Activated naive CD8-positive, alpha-beta T cell treated with anti-CD3 and anti-CD28 coated beads, Interleukin-2, amount 50 U/mL, for 24 hours (primary cell): Measurements from ENCODE around the gene HILPDA.
A peak's percentile ranks its signal among the peaks of the same experiment; 100 is the strongest.
"Not testable (repeated sequence)": the region's sequence is repeated elsewhere in the genome, so short reads cannot be mapped to it uniquely, and the experiment has no call there.

Experiments
- ATAC-seq: fragments of 150-1000 bp; cut with Tn5 transposase; one replicate; pipeline ENCODE4 v1.10.0; 2021
- DNase-seq: peaks from one replicate; pipeline ENCODE4 v3.0.0; 2021
- H3K27ac Mint-ChIP-seq: one replicate; pipeline ENCODE4 v1.8.0; 2021; ENCODE audit warnings: mild to moderate bottlenecking, mixed read lengths
- H3K27me3 Mint-ChIP-seq: one replicate; pipeline ENCODE4 v1.8.0; 2021; ENCODE audit warnings: mixed read lengths
- H3K36me3 Mint-ChIP-seq: one replicate; pipeline ENCODE4 v1.8.0; 2021; ENCODE audit warnings: low read depth, mixed read lengths
- H3K4me1 Mint-ChIP-seq: one replicate; pipeline ENCODE4 v1.8.0; 2021; ENCODE audit warnings: mixed read lengths
- H3K4me3 Mint-ChIP-seq: one replicate; pipeline ENCODE4 v1.8.0; 2021; ENCODE audit warnings: mild to moderate bottlenecking, moderate library complexity, mixed read lengths
- H3K9me3 Mint-ChIP-seq: one replicate; pipeline ENCODE4 v1.8.0; 2021; ENCODE audit warnings: mixed read lengths

The HILPDA gene

DNA sequence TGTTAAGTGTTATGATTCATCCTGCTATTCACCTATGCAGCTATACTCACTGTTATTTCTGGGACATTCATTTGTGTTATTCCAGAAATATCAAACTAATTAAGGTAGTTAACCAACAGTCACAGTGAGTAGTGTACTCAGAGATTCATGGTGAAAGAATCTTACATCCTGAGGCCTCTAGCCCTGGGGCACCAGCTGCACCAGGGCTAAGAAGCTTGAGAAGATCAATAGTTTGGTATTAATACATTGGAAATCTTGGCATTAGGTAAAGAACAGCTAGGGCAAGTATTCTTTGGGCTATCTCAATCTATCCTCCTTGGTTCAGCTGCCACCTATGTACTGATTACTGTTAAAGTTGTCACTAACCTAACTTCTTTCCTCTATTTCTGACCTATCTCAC lies 11.2 kb downstream of the HILPDA start:
- not testable (repeated sequence) for DNase-seq, ATAC-seq, H3K4me1 Mint-ChIP-seq, H3K9me3 Mint-ChIP-seq, H3K4me3 Mint-ChIP-seq, H3K27me3 Mint-ChIP-seq
- H3K36me3 Mint-ChIP-seq: peaks cover 18% of the 10 kb centered on the region
- peak overlapping the region; percentile 29 for H3K27ac Mint-ChIP-seq

DNA sequence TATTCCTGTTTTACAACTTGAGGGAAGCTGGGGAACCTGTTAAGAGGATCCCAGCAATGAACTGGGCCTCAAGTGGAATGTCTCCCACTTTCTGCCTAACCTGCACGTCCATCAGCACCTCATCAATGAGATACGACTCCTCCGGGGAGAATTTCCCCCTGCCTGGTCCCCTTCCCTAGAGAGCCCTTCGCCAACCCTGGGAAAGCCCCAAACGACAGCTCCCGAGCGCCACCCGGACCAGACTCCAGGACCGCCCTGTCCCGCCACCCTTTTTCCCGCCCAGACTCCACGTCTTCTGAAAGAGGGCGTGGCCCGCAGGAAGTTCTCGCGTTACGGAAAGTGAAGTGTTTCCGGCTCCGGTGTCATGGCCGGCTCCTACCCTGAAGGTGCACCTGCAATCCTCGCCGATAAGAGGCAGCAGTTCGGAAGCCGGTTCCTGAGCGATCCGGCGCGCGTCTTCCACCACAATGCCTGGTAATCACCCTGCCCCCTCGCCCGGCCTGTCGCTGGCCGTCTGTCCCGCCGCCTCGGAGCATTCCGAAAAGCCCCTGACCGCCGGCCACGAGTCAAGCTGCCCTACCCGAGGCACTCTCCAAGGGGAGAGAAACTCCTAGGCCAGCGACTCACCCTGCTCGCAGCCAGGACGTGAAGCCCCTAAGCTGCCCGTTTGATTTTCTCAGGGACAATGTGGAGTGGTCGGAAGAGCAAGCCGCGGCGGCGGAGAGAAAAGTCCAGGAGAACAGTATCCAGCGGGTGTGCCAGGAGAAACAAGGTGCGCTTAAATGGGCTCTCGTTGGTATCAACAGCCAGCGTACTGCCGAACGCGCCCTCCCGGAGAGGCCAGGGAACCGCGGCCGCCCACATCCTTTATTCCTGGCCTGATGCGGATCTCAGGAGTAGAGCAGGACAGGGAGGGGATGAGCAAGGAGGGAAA lies 21.0 kb downstream of the HILPDA start, which contains the start of gene METTL2B:
METTL2B (plus strand) TSS at position 347 of the 934 bp plus-strand sequence; CDS start at position 365, 18 bp downstream.
- peak within 1 kb of the TSS; percentile 98 for H3K4me3 Mint-ChIP-seq
- peak; percentile 95 for ATAC-seq
- H3K27me3 Mint-ChIP-seq, H3K9me3 Mint-ChIP-seq: not testable (repeated sequence)
- H3K36me3 Mint-ChIP-seq: peaks cover 26% of the 10 kb centered on the region
- peaks cover 41% of the 10 kb centered on the region for H3K4me1 Mint-ChIP-seq
- peak within 1 kb of the TSS; percentile 94 for H3K27ac Mint-ChIP-seq
- peak; percentile 91 for DNase-seq

DNA sequence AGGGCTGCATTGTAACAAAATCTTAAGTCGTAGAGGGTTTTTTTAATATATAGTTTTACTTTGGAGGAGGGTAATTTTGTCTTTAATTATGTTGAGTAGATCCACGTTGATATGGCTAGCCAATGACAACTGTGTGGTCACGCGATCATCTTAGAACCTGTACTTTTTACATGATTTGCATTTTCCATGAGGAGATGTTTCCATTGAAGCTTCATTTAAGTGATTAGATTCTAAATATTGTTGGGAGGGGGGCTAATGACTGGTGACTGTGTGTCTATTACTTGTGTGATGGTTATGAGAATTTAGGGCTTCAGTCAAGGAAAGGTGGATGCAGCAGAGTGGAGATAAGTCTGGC lies 21.6 kb downstream of the HILPDA start:
- H3K36me3 Mint-ChIP-seq: peaks cover 30% of the 10 kb centered on the region

DNA sequence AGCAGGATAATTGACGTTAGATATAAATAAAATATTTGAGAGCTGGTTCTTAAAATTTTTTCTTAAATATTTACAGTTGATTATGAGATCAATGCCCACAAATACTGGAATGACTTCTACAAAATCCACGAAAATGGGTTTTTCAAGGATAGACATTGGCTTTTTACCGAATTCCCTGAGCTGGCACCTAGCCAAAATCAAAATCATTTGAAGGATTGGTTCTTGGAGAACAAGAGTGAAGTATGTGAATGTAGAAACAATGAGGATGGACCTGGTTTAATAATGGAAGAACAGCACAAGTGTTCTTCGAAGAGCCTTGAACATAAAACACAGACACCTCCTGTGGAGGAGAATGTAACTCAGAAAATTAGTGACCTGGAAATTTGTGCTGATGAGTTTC lies 23.4 kb downstream of the HILPDA start:
- Mint-ChIP-seq H3K36me3 (peaks cover 34% of the 10 kb centered on the region), H3K4me1 (peaks cover 41% of the 10 kb centered on the region), H3K4me3 (peak overlapping the region; percentile 17)
- ATAC-seq, H3K9me3 Mint-ChIP-seq, H3K27me3 Mint-ChIP-seq, DNase-seq, H3K27ac Mint-ChIP-seq: not testable (repeated sequence)

More for the DNA sequence above, 21.6 kb downstream of the HILPDA start:
- peaks cover 41% of the 10 kb centered on the region for H3K4me1 Mint-ChIP-seq
- not testable (repeated sequence) for DNase-seq, H3K9me3 Mint-ChIP-seq, H3K27me3 Mint-ChIP-seq
- peak overlapping the region; percentile 98 for H3K4me3 Mint-ChIP-seq
- peak overlapping the region; percentile 94 for H3K27ac Mint-ChIP-seq
- ATAC-seq: peak; percentile 23

DNA sequence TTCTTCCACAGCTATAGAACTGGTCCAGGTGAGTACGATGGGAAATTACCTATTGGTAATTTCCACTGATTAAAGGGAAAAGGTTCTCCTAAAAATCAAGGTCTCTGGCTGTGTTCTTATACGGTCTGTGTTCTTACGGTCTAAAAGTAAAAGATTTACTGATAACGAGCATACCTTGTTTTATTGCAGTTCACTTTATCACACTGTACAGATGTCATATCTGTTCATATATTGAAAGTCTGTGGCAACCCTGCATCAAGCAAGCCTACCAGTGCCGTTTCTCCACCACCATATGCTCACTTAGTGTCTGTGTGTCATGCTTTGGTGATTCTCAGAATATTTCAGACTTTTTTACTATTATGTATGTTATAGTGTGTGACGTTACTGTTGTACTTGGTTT lies 32.5 kb downstream of the HILPDA start:
- not testable (repeated sequence) for H3K4me3 Mint-ChIP-seq, H3K27ac Mint-ChIP-seq, DNase-seq, H3K9me3 Mint-ChIP-seq, H3K4me1 Mint-ChIP-seq, H3K27me3 Mint-ChIP-seq, ATAC-seq
- H3K36me3 Mint-ChIP-seq: peaks cover 33% of the 10 kb centered on the region

DNA sequence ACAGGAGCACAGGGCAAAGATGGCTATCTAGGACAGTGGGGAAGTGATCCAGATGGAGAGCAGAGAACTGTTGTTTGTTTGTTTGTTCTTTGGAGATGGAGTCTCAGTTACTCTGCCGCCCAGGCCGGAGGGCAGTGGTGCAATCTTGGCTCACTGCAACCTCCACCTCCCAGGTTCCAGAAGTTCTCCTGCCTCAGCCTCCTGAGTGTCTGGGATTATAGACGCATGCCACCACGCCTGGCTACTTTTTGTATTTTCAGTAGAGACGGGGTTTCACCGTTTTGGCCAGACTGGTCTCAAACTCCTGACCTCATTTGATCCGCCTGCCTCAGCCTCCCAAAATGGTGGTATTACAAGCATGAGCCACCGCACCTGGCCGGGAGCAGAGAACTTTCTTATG lies 41.7 kb downstream of the HILPDA start:
- Mint-ChIP-seq H3K4me1 (no peaks in the 10 kb centered on the region), H3K4me3 (no peak overlapping the region), H3K36me3 (peaks cover 40% of the 10 kb centered on the region), H3K27ac (no peak overlapping the region), H3K27me3 (no peaks in the 10 kb centered on the region), H3K9me3 (no peaks in the 10 kb centered on the region)
- ATAC-seq (no peak), DNase-seq (no peak)

DNA sequence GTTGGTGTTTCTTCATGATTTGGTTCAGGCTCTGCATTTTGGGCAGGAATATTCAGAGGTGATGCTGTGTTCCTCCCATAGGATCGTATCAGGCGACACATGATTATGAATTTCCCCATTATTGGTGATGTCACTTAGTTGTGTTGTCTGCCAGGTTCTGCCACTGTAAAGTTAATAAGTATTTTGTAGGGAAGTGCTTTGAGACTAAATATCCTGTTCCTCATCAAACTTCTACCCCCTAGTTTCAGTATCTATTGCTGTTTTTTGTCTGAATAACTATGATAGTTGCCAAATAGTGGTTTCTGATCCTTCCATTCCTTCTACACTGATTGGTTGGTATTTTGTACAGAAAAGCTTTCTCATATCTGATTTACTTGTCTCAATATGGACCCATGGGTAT lies 49.7 kb downstream of the HILPDA start:
- peaks cover 22% of the 10 kb centered on the region for H3K36me3 Mint-ChIP-seq
- H3K27me3 Mint-ChIP-seq, H3K4me3 Mint-ChIP-seq, DNase-seq, H3K9me3 Mint-ChIP-seq, H3K27ac Mint-ChIP-seq, ATAC-seq: not testable (repeated sequence)
- peaks cover 16% of the 10 kb centered on the region for H3K4me1 Mint-ChIP-seq

DNA sequence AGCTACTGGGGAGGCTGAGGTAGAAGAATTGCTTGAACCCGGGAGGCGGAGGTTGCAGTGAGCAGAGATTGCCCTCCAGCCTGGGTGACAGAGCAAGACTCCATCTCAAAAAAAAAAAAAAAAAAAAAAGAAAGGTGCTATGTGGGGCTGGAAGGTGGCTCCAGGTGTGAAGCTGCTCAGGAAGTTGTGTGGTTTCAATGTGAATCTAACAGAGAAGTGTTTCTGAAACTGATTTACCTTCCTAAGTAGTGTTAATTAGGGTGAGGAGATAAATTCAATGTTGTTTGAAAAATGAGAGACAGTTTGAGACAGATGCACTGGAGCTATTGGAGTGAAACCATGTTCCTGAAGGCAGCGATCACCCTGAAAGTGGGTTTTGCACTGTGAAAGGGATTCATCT lies 51.1 kb downstream of the HILPDA start:
- H3K4me3 Mint-ChIP-seq: not testable (repeated sequence)

DNA sequence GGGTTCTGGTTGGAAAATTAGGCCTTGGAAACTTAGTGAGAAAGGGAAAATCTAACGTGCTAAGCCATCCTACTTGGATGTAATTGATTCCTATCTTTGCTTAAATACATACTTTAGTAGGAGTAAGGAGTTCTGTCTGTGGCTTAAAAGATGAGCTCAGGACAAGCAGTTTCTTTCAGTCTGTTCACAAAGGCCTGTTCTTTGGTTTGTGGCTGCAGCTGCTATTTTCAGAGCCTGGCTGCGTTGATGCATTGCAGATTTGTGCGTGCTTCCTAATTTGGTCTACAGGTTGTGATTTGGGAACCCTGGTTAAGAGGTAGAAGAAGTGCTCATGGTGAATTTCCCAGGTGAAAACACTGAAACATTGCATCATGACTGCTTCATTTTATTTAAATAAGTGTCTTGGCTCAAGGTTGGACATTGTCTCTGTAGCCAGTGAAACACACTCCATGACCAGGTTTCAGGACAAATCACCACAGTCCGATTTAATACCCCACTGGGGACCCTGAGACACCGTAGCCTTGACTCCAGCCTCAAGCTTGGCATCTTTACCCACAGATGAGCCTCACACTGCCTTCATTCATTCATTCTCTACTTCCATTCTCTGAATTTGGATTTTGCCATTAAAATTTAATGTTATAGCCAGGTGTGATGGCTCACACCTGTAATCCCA lies 51.8 kb downstream of the HILPDA start:
- H3K9me3 Mint-ChIP-seq, H3K27me3 Mint-ChIP-seq, H3K36me3 Mint-ChIP-seq, ATAC-seq, DNase-seq, H3K27ac Mint-ChIP-seq, H3K4me3 Mint-ChIP-seq: not testable (repeated sequence)
- H3K4me1 Mint-ChIP-seq: peaks cover 16% of the 10 kb centered on the region

More for the DNA sequence above, 51.1 kb downstream of the HILPDA start:
- not testable (repeated sequence) for H3K9me3 Mint-ChIP-seq, ATAC-seq, H3K27me3 Mint-ChIP-seq, DNase-seq, H3K27ac Mint-ChIP-seq
- peaks cover 10% of the 10 kb centered on the region for H3K36me3 Mint-ChIP-seq
- H3K4me1 Mint-ChIP-seq: peaks cover 16% of the 10 kb centered on the region
